ENCODE data around the gene TEX13D. TPM values are rescaled to one million over a fixed set of nuclear protein-coding genes. Genes with fewer than 3 reads are reported as not detected.

Gene TEX13D
- total RNA-seq, 1 experiment from 2014 or later, result 0.15 TPM

- H3K4me1 ChIP-seq (ENCODE audit: control insufficient read depth in 1 of 2, insufficient read depth in 2 of 2, low read length in 2 of 2), result no peaks in the 10 kb centered on the region
- H3K9ac ChIP-seq (ENCODE audit: low read length), result no peak overlapping the region
- ATAC-seq, result no peak
- H3K27ac ChIP-seq (ENCODE audit: low read depth, low read length), result no peak overlapping the region
- H3K4me2 ChIP-seq (ENCODE audit: low read length), result no peak overlapping the region
- no peak for DNase-seq (ENCODE audit: low read depth, low spot score)
- H3K36me3 ChIP-seq (ENCODE audit: control insufficient read depth in 1 of 2, insufficient read depth in 2 of 2, low read length in 2 of 2), result no peaks in the 10 kb centered on the region
- H4K20me1 ChIP-seq (ENCODE audit: insufficient read depth), result no peaks in the 10 kb centered on the region
- H3K9me3 ChIP-seq (ENCODE audit: control insufficient read depth in 1 of 2, insufficient read depth in 1 of 2, low read depth in 1 of 2, low read length in 2 of 2), result no peaks in the 10 kb centered on the region
- intact Hi-C loops (cut with micrococcal nuclease), result no loop called here
- H3K9me2 ChIP-seq (ENCODE audit: insufficient read depth), result no peaks in the 10 kb centered on the region
- ChIA-PET RAD21 (ENCODE audit: low non-redundant PET in 1 of 2, low total read pairs in 2 of 2, uncharacterized antibody in 2 of 2, unreplicated experiment in 2 of 2) (no interaction called here), CTCF (no interaction called here), POLR2A (no interaction called here)
- no TSS peak for BruUV-seq (replicated peaks)
- no peaks in the 10 kb centered on the region for H3K27me3 ChIP-seq (ENCODE audit: insufficient read depth, low read length)
- H2AFZ ChIP-seq (ENCODE audit: low read depth, low read length, poor library complexity, severe bottlenecking), result no peak overlapping the region
- TF ChIP-seq CBX3 (IDR thresholded peaks at IDR 0.05; ENCODE audit: low read depth), result no peak
- no peak for TF ChIP-seq ELF1 (IDR thresholded peaks at IDR 0.05; ENCODE audit: borderline replicate concordance, low read depth)
- TF ChIP-seq MAX (IDR thresholded peaks at IDR 0.05), result no peak
- no peak for TF ChIP-seq JUND (IDR thresholded peaks at IDR 0.05)
- TF ChIP-seq EZH2phosphoT487 (IDR thresholded peaks at IDR 0.05; ENCODE audit: borderline replicate concordance), result no peak
- TF ChIP-seq ZNF274 (IDR thresholded peaks at IDR 0.05; ENCODE audit: low read depth, low read length), result no peak
- TF ChIP-seq POLR2A (IDR thresholded peaks at IDR 0.05; ENCODE audit: borderline replicate concordance, extremely low read depth, insufficient read depth, insufficient read length), result no peak
- no peak overlapping the region for H3K4me3 ChIP-seq (replicated peaks in 1 of 2; ENCODE audit: low read depth in 1 of 2, low read length in 2 of 2)
- H3K79me2 ChIP-seq (ENCODE audit: insufficient read depth, low read length), result no peaks in the 10 kb centered on the region
Measured at GRCh38 chrX:124362072-124362471, 29.6 kb downstream of the TEX13D start.

GRCh38 chrX:124362761-124363160 is 30.3 kb downstream of the TEX13D start:
- TF ChIP-seq EZH2 (IDR thresholded peaks at IDR 0.05), result no peak
- no peak for TF ChIP-seq ZBTB33 (IDR thresholded peaks at IDR 0.05; ENCODE audit: extremely low read depth, insufficient replicate concordance, low read length)
- TF ChIP-seq YY1 (IDR thresholded peaks at IDR 0.05; ENCODE audit: extremely low read depth, insufficient replicate concordance, low read depth, low read length), result no peak
- no peak for TF ChIP-seq CTCF (IDR thresholded peaks at IDR 0.05 in 2 of 3, conservative IDR thresholded peaks at IDR 0.05 in 1 of 3; ENCODE audit: borderline replicate concordance in 1 of 3, insufficient read depth in 1 of 3, low read depth in 2 of 3, low read length in 2 of 3)
- ChIA-PET CTCF (no interaction called here), RAD21 (ENCODE audit: low non-redundant PET in 1 of 2, low total read pairs in 2 of 2, uncharacterized antibody in 2 of 2, unreplicated experiment in 2 of 2) (no interaction called here), POLR2A (no interaction called here)
- Histone ChIP-seq H3K9me3 (ENCODE audit: control insufficient read depth in 1 of 2, insufficient read depth in 1 of 2, low read depth in 1 of 2, low read length in 2 of 2) (no peaks in the 10 kb centered on the region), H3K27me3 (ENCODE audit: insufficient read depth, low read length) (no peaks in the 10 kb centered on the region), H3K4me2 (ENCODE audit: low read length) (no peak overlapping the region), H3K36me3 (ENCODE audit: control insufficient read depth in 1 of 2, insufficient read depth in 2 of 2, low read length in 2 of 2) (no peaks in the 10 kb centered on the region), H3K9ac (ENCODE audit: low read length) (no peak overlapping the region), H3K9me2 (ENCODE audit: insufficient read depth) (no peaks in the 10 kb centered on the region), H2AFZ (ENCODE audit: low read depth, low read length, poor library complexity, severe bottlenecking) (no peak overlapping the region), H3K27ac (ENCODE audit: low read depth, low read length) (no peak overlapping the region), H3K4me1 (ENCODE audit: control insufficient read depth in 1 of 2, insufficient read depth in 2 of 2, low read length in 2 of 2) (no peaks in the 10 kb centered on the region), H4K20me1 (ENCODE audit: insufficient read depth) (no peaks in the 10 kb centered on the region), H3K79me2 (ENCODE audit: insufficient read depth, low read length) (no peaks in the 10 kb centered on the region), H3K4me3 (replicated peaks in 1 of 2; ENCODE audit: low read depth in 1 of 2, low read length in 2 of 2) (no peak overlapping the region)
- BruUV-seq (replicated peaks), result no TSS peak
- no peak for DNase-seq (ENCODE audit: low read depth, low spot score)
- ATAC-seq, result no peak
- intact Hi-C loops (cut with micrococcal nuclease), result no loop called here
